Activated T-cell treated with anti-CD3 and anti-CD28 coated beads, Interleukin-2, amount 50 U/mL, for 24 hours (primary cell): ENCODE data around the gene FIZ1.

ENCODE experiments used
- DNase-seq: peaks from one replicate; pipeline ENCODE4 v3.0.0-alpha.2; 2020
- H3K27ac Mint-ChIP-seq: 2 replicates; pipeline ENCODE4 v1.8.0; 2020; ENCODE audit warnings: mild to moderate bottlenecking, mixed read lengths
- H3K27me3 Mint-ChIP-seq: 2 replicates; pipeline ENCODE4 v1.8.0; 2020; ENCODE audit warnings: mixed read lengths
- H3K36me3 Mint-ChIP-seq: 2 replicates; pipeline ENCODE4 v1.8.0; 2020; ENCODE audit warnings: low read depth, mixed read lengths
- H3K4me1 Mint-ChIP-seq: 2 replicates; pipeline ENCODE4 v1.8.0; 2020; ENCODE audit warnings: low read depth, mixed read lengths
- H3K4me3 Mint-ChIP-seq: 2 replicates; pipeline ENCODE4 v1.8.0; 2020; ENCODE audit warnings: mild to moderate bottlenecking, moderate library complexity, mixed read lengths
- H3K9me3 Mint-ChIP-seq: 2 replicates; pipeline ENCODE4 v1.8.0; 2020; ENCODE audit warnings: mixed read lengths

FIZ1 gene

DNA sequence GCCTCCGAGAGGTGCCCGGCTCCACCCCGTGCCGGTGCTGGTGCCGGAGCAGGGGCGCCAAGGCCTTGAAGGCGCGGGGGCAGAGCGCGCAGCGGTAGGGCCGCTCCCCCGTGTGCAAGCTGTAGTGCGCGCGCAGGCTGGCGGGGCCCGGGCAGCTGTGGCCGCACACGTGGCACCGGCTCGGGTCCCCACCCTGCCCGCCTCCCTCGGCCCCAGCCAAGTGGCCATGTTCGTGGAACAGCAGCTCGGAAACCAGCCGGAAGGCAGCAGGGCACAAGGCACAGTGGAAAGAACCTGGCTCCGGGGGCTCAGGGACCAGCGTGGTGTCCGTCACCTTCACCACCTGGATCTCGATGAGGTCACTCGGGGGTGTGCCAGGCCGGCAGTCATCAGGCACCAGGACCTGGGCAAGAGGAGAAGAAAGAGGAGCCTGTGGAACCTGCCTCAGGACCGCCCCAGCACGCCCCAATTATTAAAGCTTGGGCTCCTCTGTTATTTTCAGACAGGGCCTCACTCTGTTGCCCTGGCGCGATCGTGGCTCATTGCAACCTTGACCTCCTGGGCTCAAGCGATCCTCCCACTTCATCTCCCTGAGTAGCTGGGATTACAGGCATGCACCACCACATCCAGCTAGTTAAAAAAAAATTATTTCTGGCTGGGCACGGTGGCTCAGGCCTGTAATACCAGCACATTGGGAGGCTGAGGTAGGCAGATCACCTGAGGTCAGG, 23.1 kb upstream of the FIZ1 start:
- H3K4me1 Mint-ChIP-seq: peaks cover 55% of the 10 kb centered on the region
- H3K4me3 Mint-ChIP-seq: no peak overlapping the region
- no peak for DNase-seq
- H3K27me3 Mint-ChIP-seq: peaks cover 5% of the 10 kb centered on the region
- H3K36me3 Mint-ChIP-seq: peaks cover 25% of the 10 kb centered on the region
- no peaks in the 10 kb centered on the region for H3K9me3 Mint-ChIP-seq
- H3K27ac Mint-ChIP-seq: no peak overlapping the region

GRCh38 chr19:55621673-55622231, 22.4 kb upstream of the FIZ1 start:
- no peak overlapping the region for H3K4me3 Mint-ChIP-seq
- H3K4me1 Mint-ChIP-seq: peaks cover 49% of the 10 kb centered on the region
- peaks cover 30% of the 10 kb centered on the region for H3K36me3 Mint-ChIP-seq
- no peaks in the 10 kb centered on the region for H3K9me3 Mint-ChIP-seq
- no peaks in the 10 kb centered on the region for H3K27me3 Mint-ChIP-seq
- DNase-seq: no peak
- no peak overlapping the region for H3K27ac Mint-ChIP-seq

GRCh38 chr19:55621205-55621672, 21.9 kb upstream of the FIZ1 start:
- peaks cover 44% of the 10 kb centered on the region for H3K4me1 Mint-ChIP-seq
- DNase-seq: no peak
- no peaks in the 10 kb centered on the region for H3K27me3 Mint-ChIP-seq
- H3K4me3 Mint-ChIP-seq: no peak overlapping the region
- H3K27ac Mint-ChIP-seq: no peak overlapping the region
- H3K9me3 Mint-ChIP-seq: no peaks in the 10 kb centered on the region
- H3K36me3 Mint-ChIP-seq: peaks cover 35% of the 10 kb centered on the region

GRCh38 chr19:55620410-55621204, 21.3 kb upstream of the FIZ1 start:
- Mint-ChIP-seq H3K27ac (peak overlapping the region; percentile 44), H3K4me3 (no peak overlapping the region), H3K9me3 (no peaks in the 10 kb centered on the region), H3K4me1 (peaks cover 39% of the 10 kb centered on the region), H3K36me3 (peaks cover 40% of the 10 kb centered on the region), H3K27me3 (no peaks in the 10 kb centered on the region)
- DNase-seq: no peak

DNA sequence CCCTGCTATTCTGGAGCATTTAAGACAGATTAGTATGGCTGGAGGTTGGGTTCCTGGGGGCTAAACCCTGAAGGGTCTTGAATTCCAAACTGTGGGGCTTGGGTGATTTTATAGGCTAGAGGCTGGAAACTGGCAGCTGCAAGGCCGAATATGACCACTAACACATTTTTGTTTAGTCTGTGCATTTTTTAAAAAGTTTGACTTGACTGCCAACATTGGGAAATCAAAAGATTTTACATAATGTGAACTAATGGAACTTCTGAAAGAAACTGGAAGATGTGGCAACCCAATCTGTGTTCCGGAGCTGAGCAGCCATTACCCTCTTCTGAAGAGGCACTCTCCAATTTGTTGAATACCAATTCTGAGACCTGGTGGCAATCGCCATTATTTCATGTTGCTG, 20.0 kb upstream of the FIZ1 start:
- peaks cover 44% of the 10 kb centered on the region for H3K36me3 Mint-ChIP-seq
- no peaks in the 10 kb centered on the region for H3K9me3 Mint-ChIP-seq
- no peaks in the 10 kb centered on the region for H3K27me3 Mint-ChIP-seq
- no peak overlapping the region for H3K4me3 Mint-ChIP-seq
- H3K27ac Mint-ChIP-seq: no peak overlapping the region
- no peak for DNase-seq
- H3K4me1 Mint-ChIP-seq: peaks cover 31% of the 10 kb centered on the region

DNA sequence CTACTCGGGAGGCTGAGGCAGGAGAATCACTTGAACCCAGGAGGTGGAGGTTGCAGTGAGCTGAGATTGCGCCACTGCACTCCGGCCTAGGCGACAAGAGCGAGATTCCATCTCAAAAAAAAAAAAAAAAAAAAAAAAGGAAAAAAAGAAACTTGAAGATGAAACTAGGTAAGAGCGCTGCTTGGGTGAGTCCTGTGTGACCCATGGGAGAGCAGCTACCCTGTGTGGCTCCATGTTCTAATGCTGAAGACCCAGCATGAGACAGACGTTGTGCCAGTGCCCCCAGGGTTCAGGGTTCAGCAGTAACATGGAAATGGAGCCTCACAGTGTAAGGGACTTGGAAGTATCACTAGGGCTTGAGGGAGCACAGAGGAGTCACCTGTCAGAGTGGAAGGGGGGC, 19.1 kb upstream of the FIZ1 start:
- peaks cover 25% of the 10 kb centered on the region for H3K4me1 Mint-ChIP-seq
- H3K9me3 Mint-ChIP-seq: no peaks in the 10 kb centered on the region
- no peaks in the 10 kb centered on the region for H3K27me3 Mint-ChIP-seq
- H3K4me3 Mint-ChIP-seq: no peak overlapping the region
- peaks cover 44% of the 10 kb centered on the region for H3K36me3 Mint-ChIP-seq
- no peak overlapping the region for H3K27ac Mint-ChIP-seq
- no peak for DNase-seq

DNA sequence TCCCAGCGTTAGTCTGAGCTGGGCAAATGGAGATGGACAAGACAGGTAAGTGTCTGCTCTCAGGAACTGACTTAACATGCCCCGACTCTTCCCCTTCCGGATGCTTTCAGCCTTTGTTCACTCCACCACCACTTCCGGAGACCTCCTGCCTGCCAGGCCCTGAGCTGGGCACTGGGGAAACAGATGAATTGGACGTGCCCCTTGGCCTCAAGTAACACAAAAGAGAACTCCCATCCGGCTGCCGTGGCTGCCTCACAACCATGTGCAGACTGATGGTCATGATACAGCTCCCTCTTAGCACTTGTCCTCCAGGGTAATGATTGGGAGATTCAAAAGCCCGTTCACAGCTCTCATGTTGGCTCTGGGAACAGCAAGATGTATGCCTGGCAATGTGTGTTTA, 18.1 kb upstream of the FIZ1 start:
- Mint-ChIP-seq H3K4me1 (peaks cover 22% of the 10 kb centered on the region), H3K27ac (no peak overlapping the region), H3K4me3 (no peak overlapping the region), H3K9me3 (no peaks in the 10 kb centered on the region), H3K36me3 (peaks cover 54% of the 10 kb centered on the region), H3K27me3 (no peaks in the 10 kb centered on the region)
- no peak for DNase-seq

DNA sequence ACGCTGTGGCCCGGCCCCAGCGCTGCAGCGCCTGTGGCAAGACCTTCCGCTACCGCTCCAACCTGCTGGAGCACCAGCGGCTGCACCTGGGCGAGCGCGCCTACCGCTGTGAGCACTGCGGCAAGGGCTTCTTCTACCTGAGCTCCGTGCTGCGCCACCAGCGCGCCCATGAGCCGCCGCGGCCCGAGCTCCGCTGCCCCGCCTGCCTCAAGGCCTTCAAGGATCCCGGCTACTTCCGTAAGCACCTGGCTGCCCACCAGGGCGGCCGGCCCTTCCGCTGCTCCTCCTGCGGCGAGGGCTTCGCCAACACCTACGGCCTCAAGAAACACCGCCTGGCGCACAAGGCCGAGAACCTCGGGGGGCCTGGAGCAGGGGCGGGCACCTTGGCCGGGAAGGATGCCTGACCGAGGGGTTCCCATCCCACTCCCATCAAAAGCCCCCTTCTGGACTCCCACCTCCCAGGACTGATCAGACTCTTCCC, 17.1 kb upstream of the FIZ1 start:
- no peak for DNase-seq
- no peak overlapping the region for H3K27ac Mint-ChIP-seq
- H3K27me3 Mint-ChIP-seq: no peaks in the 10 kb centered on the region
- H3K4me1 Mint-ChIP-seq: peaks cover 32% of the 10 kb centered on the region
- peaks cover 63% of the 10 kb centered on the region for H3K36me3 Mint-ChIP-seq
- no peak overlapping the region for H3K4me3 Mint-ChIP-seq
- no peaks in the 10 kb centered on the region for H3K9me3 Mint-ChIP-seq

- no peak overlapping the region for H3K4me3 Mint-ChIP-seq
- peaks cover 64% of the 10 kb centered on the region for H3K36me3 Mint-ChIP-seq
- H3K27ac Mint-ChIP-seq: no peak overlapping the region
- peaks cover 32% of the 10 kb centered on the region for H3K4me1 Mint-ChIP-seq
- no peak for DNase-seq
- H3K9me3 Mint-ChIP-seq: no peaks in the 10 kb centered on the region
- H3K27me3 Mint-ChIP-seq: no peaks in the 10 kb centered on the region
These were observed 16.5 kb upstream of the FIZ1 start for GRCh38 chr19:55615543-55616394.

DNA sequence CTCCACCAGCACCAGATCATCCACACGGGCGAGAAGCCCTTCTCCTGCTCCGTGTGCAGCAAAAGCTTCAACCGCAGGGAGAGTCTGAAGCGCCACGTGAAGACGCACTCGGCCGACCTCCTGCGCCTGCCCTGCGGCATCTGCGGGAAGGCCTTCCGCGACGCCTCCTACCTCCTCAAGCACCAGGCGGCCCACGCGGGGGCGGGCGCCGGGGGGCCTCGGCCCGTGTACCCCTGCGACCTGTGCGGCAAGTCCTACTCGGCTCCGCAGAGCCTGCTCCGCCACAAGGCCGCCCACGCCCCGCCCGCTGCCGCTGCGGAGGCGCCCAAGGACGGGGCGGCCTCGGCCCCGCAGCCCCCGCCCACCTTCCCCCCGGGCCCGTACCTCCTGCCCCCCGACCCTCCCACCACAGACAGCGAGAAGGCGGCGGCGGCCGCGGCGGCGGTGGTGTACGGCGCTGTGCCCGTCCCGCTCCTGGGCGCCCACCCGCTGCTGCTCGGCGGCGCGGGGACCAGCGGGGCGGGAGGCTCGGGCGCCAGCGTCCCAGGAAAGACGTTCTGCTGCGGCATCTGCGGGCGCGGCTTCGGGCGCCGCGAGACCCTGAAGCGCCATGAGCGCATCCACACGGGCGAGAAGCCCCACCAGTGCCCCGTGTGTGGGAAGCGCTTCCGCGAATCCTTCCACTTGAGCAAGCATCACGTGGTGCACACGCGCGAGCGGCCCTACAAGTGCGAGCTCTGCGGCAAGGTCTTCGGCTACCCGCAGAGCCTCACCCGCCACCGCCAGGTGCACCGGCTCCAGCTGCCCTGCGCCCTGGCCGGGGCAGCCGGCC, 15.6 kb upstream of the FIZ1 start:
- no peak overlapping the region for H3K27ac Mint-ChIP-seq
- DNase-seq: no peak
- H3K4me1 Mint-ChIP-seq: peaks cover 30% of the 10 kb centered on the region
- no peaks in the 10 kb centered on the region for H3K27me3 Mint-ChIP-seq
- peaks cover 64% of the 10 kb centered on the region for H3K36me3 Mint-ChIP-seq
- H3K9me3 Mint-ChIP-seq: no peaks in the 10 kb centered on the region
- no peak overlapping the region for H3K4me3 Mint-ChIP-seq

DNA sequence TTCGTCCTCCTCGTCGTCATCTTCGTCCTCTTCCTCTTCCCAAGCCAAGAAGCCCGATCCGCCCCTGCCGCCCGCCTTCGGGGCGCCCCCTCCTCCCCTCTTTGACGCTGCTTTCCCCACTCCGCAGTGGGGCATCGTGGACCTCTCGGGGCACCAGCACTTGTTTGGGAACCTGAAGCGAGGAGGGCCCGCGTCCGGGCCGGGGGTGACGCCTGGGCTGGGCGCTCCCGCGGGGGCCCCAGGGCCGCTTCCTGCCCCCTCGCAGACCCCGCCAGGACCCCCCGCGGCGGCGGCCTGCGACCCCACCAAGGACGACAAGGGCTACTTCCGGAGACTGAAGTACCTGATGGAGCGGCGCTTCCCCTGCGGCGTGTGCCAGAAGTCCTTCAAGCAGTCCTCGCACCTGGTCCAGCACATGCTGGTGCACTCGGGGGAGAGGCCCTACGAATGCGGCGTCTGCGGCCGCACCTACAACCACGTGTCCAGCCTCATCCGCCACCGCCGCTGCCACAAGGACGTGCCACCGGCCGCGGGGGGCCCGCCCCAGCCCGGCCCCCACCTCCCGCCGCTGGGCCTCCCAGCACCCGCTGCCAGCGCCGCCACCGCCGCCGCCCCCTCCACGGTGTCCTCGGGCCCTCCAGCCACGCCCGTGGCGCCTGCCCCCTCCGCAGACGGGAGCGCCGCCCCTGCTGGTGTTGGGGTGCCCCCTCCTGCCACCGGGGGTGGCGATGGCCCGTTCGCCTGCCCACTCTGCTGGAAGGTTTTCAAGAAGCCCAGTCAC, 14.8 kb upstream of the FIZ1 start:
- Mint-ChIP-seq H3K36me3 (peaks cover 65% of the 10 kb centered on the region), H3K27me3 (no peaks in the 10 kb centered on the region), H3K27ac (no peak overlapping the region), H3K9me3 (no peaks in the 10 kb centered on the region), H3K4me1 (peaks cover 30% of the 10 kb centered on the region), H3K4me3 (no peak overlapping the region)
- DNase-seq: no peak

GRCh38 chr19:55613396-55613795, 14.1 kb upstream of the FIZ1 start:
- H3K4me1 Mint-ChIP-seq: peaks cover 35% of the 10 kb centered on the region
- no peak for DNase-seq
- H3K36me3 Mint-ChIP-seq: peaks cover 72% of the 10 kb centered on the region
- H3K27me3 Mint-ChIP-seq: no peaks in the 10 kb centered on the region
- no peaks in the 10 kb centered on the region for H3K9me3 Mint-ChIP-seq
- H3K27ac Mint-ChIP-seq: no peak overlapping the region
- no peak overlapping the region for H3K4me3 Mint-ChIP-seq
